ENCODE measurements around the gene PCBP2. TPM values are rescaled to one million over a fixed set of nuclear protein-coding genes. Genes with fewer than 3 reads are reported as not detected.

The PCBP2 gene
- total RNA-seq, 4 donors from 2014 or later = 414 to 583 (median 490) TPM

DNA sequence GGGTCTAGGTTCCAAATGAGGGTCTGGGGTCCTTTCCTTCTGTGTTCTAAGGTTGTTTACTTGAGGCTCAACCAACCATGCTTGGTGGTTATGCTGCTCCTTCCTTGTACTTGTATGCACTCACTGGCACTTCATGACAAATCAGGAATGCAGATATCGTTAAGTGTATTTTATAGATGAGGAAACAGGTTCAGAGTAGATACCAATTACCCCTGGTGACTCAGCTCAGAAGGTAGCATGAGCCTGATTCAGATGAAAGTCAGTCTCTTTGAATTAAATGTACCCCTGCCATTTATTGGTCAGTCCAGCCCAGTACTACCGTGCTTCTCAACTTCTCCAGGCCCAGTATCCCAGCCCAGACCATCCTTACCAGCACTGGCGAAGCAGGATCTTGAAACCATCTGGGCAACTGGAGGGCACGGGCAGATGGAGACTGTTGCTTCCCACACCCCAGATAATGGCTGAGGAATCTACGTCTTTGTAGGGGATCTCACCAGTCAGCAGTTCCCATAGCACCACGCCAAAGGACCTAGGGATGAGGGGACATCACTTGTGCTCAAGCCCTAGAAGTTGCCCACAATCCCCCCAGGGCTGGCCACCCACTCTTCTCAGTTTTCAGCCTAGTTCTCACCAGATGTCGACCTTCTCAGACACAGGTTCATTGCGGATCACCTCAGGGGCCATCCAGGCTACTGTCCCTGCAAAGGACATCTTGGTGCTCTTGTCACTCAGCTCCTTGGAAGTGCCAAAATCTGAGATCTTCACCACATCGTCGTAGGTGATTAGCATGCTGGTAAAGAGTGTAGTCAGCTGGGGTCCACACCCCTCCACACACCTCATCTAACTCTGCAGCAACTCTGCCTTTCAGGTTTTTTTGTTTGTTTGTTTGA, 33.0 kb downstream of the PCBP2 start:
- Histone ChIP-seq H3K4me1 (peaks cover 0 to 43% (median 14%) of the 10 kb centered on the region in 4 donors), H3K27ac (no peak overlapping the region), H3K9me3 (no peaks in the 10 kb centered on the region), H3K36me3 (peaks cover 8 to 84% (median 19%) of the 10 kb centered on the region in 3 donors), H3K27me3 (no peaks in the 10 kb centered on the region), H3K4me3 (no peak overlapping the region)
- WGBS, 2 donors = 88 to 90% methylated on average over 10 of the region's 10 CpGs
- TF ChIP-seq, protein P1, sequence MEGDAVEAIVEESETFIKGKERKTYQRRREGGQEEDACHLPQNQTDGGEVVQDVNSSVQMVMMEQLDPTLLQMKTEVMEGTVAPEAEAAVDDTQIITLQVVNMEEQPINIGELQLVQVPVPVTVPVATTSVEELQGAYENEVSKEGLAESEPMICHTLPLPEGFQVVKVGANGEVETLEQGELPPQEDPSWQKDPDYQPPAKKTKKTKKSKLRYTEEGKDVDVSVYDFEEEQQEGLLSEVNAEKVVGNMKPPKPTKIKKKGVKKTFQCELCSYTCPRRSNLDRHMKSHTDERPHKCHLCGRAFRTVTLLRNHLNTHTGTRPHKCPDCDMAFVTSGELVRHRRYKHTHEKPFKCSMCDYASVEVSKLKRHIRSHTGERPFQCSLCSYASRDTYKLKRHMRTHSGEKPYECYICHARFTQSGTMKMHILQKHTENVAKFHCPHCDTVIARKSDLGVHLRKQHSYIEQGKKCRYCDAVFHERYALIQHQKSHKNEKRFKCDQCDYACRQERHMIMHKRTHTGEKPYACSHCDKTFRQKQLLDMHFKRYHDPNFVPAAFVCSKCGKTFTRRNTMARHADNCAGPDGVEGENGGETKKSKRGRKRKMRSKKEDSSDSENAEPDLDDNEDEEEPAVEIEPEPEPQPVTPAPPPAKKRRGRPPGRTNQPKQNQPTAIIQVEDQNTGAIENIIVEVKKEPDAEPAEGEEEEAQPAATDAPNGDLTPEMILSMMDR (IDR thresholded peaks at IDR 0.05) = no peak
- no peak for TF ChIP-seq EP300 (IDR thresholded peaks at IDR 0.05)
- no peak for TF ChIP-seq POLR2A (IDR thresholded peaks at IDR 0.05)
- DNase-seq (ENCODE audit: low spot score in 2 of 2) = no peak

DNA sequence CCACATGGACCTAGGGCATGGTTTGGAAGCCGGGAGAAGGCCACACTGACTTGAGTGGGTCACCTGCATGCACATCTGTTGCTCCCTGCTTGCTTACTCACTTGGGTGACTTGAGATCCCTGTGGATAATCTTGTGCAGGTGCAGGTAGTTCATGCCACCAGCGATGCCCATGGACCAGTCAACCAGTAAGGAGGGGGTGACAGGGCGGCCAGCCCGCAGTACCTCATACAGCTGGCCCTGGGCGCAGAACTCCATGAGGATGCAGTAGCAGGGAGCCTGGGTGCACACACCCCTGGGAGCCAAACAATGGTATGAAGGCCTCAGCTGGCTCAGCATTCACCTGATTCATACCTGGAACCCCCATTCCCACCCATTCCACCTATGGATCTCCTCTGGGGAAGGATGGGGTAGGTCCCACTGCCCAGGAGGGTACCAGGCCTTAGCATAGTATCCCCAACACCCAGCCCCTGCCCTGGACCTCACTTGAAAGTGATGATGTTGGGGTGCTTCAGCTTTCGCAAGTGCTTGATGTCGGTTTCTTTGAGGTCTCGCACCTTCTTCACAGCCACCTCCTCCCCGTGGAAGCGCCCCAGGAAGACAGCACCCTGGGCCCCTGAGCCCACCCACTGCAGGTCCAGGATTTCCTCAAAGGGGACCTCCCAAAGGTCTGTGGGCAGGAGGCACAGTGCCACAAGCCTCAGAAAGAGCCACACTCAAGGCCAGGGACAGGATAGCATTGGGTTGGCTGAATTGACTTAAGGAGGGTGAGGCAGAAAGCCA, 34.2 kb downstream of the PCBP2 start:
- H3K27me3 ChIP-seq = no peaks in the 10 kb centered on the region
- DNase-seq (ENCODE audit: low spot score in 2 of 2) = no peak
- no peak for TF ChIP-seq EP300 (IDR thresholded peaks at IDR 0.05)
- no peak for TF ChIP-seq POLR2A (IDR thresholded peaks at IDR 0.05)
- TF ChIP-seq, protein P1 (IDR thresholded peaks at IDR 0.05) = no peak
- no peak overlapping the region for H3K4me3 ChIP-seq
- WGBS, 2 donors = 95% methylated on average over 9 to 10 of the region's 10 CpGs
- H3K4me1 ChIP-seq = peaks cover 0 to 31% (median 6%) of the 10 kb centered on the region in 4 donors
- peak overlapping the region in 1 of 4 donors; percentile 36 for H3K27ac ChIP-seq
- peaks cover 8 to 72% (median 17%) of the 10 kb centered on the region in 3 donors for H3K36me3 ChIP-seq
- H3K9me3 ChIP-seq = no peaks in the 10 kb centered on the region

DNA sequence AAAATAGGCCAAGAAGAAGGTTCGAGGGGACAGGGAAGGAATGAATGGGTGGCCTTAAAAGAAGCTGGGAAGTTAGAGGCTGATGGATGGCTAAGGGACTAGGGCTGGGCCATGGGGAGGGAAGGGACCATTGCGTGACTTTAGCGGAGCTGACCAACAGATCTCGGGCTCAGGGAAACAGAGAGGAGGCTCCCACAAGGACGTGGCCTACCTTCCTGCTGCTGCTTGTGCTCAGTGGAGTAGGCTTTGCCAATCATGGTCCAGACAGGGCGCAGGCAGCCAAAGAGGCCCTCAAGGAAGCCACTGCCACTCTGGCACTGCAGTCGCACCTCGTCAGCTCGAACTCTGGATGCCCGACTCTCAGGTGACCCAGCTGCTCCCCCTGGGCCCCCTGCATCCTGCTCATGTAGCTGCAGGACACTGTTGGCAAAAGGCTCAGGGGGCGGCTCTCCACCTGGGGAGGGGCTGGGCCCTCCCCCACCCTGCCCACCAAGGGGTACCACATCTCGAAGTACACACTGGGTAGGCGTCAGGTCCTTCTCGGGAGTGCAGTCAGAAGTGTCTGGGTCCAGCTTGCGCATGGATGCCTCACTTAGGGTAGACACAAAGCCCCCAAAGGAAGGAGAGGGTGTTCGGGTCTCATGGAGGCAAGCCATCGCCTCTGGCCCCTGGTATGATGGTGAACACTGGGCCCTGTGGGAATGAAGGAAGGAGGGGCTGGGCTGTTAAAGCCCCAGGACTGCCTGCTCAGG, 35.0 kb downstream of the PCBP2 start:
- DNase-seq (ENCODE audit: low spot score in 2 of 2) = no peak
- Histone ChIP-seq H3K27me3 (no peaks in the 10 kb centered on the region), H3K27ac (peak overlapping the region in 1 of 4 donors; percentile 36), H3K9me3 (no peaks in the 10 kb centered on the region), H3K36me3 (peaks cover 8 to 64% (median 10%) of the 10 kb centered on the region in 3 donors), H3K4me3 (no peak overlapping the region), H3K4me1 (peaks cover 0 to 28% (median 4%) of the 10 kb centered on the region in 4 donors)
- 74 to 79% methylated on average over 16 to 17 of the region's 17 CpGs for WGBS, 2 donors
- TF ChIP-seq EP300 (IDR thresholded peaks at IDR 0.05) = no peak
- TF ChIP-seq, protein P1 (IDR thresholded peaks at IDR 0.05) = no peak
- TF ChIP-seq POLR2A (IDR thresholded peaks at IDR 0.05) = no peak

DNA sequence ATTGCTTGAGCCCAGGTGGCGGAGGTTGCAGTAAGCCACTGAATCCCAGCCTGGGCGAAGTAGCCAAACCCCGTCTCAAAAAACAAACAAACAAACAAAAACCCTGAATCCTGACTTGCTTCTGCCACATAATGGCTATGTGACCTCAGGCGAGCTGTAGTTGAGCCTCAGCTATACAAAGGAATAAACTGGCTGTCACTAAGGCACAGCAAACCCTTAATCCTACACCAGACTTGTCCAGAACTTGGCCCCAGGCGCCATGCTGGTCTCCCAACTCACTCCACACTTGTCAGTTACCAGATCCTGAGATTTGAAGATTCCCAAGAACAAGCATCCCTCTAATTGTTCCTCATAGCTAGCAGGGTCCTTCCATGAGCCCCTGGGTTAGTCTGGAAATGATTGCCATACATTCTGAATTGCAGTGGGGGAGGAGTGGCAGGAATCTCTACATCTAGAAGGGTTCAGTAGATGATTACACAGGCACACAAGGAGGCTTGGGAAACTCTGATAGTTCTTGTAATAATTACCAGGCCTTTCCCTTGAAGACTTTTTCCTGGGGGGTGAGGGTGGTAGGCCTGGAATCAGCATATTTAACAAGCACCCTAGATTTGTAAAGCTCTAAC, 37.5 kb downstream of the PCBP2 start:
- Histone ChIP-seq H3K9me3 (no peaks in the 10 kb centered on the region), H3K27ac (no peak overlapping the region), H3K4me1 (peaks cover 0 to 33% (median 12%) of the 10 kb centered on the region in 4 donors), H3K36me3 (peaks cover 6 to 40% (median 8%) of the 10 kb centered on the region in 3 donors), H3K27me3 (no peaks in the 10 kb centered on the region), H3K4me3 (no peak overlapping the region)
- TF ChIP-seq, protein P1 (IDR thresholded peaks at IDR 0.05) = no peak
- no peak for TF ChIP-seq EP300 (IDR thresholded peaks at IDR 0.05)
- no peak for TF ChIP-seq POLR2A (IDR thresholded peaks at IDR 0.05)
- no peak for DNase-seq (ENCODE audit: low spot score in 2 of 2)
- WGBS, 2 donors = 93 to 98% methylated on average over 5 of the region's 5 CpGs

Measured in tibial nerve (tissue), 4 donors.